Astrocyte of the spinal cord (primary cell): Measurements from ENCODE around the gene PPP4R3A.
"Not testable (repeated sequence)": the region's sequence is repeated elsewhere in the genome, so short reads cannot be mapped to it uniquely, and the experiment has no call there.

Source experiments
- DNase-seq: peaks from one replicate; pipeline ENCODE4 v3.0.0; 2011; ENCODE audit warnings: low read depth, low spot score
- H3K4me3 ChIP-seq: 2 replicates; pipeline ENCODE4 v1.5.1; 2011; ENCODE audit warnings: low read depth, mild to moderate bottlenecking, low read length, moderate library complexity
- in situ Hi-C: cut with HindIII; loops from 2 replicates; pipeline ENCODE4 v1.10.0; 2017; ENCODE audit warnings: low sequenced_read_pairs
- TF ChIP-seq, protein P1 (sequence below): IDR thresholded peaks from 2 replicates; pipeline ENCODE4 v1.5.1; 2012; ENCODE audit warnings: low read depth, mild to moderate bottlenecking, low read length, inconsistent platforms

Gene PPP4R3A

GRCh38 chr14:91536327-91536726 is 26.2 kb upstream of the PPP4R3A start:
- TF ChIP-seq, protein P1, sequence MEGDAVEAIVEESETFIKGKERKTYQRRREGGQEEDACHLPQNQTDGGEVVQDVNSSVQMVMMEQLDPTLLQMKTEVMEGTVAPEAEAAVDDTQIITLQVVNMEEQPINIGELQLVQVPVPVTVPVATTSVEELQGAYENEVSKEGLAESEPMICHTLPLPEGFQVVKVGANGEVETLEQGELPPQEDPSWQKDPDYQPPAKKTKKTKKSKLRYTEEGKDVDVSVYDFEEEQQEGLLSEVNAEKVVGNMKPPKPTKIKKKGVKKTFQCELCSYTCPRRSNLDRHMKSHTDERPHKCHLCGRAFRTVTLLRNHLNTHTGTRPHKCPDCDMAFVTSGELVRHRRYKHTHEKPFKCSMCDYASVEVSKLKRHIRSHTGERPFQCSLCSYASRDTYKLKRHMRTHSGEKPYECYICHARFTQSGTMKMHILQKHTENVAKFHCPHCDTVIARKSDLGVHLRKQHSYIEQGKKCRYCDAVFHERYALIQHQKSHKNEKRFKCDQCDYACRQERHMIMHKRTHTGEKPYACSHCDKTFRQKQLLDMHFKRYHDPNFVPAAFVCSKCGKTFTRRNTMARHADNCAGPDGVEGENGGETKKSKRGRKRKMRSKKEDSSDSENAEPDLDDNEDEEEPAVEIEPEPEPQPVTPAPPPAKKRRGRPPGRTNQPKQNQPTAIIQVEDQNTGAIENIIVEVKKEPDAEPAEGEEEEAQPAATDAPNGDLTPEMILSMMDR = no peak
- no peak overlapping the region for H3K4me3 ChIP-seq
- in situ Hi-C loops = no loop called here
- no peak for DNase-seq

DNA sequence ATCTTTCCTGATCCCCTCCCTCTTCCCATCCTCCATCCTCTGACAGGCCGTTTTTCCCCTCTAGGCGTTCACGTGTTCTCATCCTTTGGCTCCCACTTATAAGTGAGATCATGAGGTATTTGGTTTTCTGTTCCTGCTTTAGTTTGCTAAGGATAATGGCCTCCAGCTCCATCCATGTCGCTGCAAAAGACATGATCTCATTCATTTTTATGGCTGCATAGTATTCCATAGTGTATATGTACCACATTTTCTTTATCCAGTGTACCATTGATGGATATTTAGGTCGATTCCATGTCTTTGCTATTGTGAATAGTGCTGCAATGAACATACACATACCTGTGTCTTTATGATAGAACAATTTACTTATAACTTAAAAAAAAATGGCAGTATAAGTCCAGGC is 23.9 kb upstream of the PPP4R3A start:
- DNase-seq, in situ Hi-C loops, H3K4me3 ChIP-seq: not testable (repeated sequence)

DNA sequence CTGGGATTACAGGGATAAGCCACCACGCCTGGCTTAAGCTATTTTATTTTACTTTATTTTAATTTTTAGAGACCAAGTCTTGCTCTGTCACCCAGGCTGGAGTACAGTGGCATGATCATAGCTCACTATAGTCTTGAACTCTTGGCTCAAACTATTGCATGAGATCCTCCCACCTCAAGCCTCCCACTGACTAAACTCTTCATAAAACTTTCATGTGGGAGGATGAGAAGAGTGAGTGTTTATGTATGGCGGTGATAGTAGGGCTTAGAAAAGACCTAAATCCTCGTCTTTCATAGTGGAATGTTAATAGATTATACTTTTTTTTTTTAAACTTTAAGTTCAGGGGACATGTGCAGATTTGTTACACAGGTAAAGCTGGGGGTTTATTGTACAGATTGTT is 23.5 kb upstream of the PPP4R3A start:
- H3K4me3 ChIP-seq = no peak overlapping the region
- TF ChIP-seq, protein P1 = no peak
- in situ Hi-C loops = no loop called here

GRCh38 chr14:91523972-91524371 is 13.9 kb upstream of the PPP4R3A start:
- in situ Hi-C loops = no loop called here
- TF ChIP-seq, protein P1 = no peak
- no peak for DNase-seq
- H3K4me3 ChIP-seq = no peak overlapping the region

More for the DNA sequence above, 23.5 kb upstream of the PPP4R3A start:
- DNase-seq = no peak

DNA sequence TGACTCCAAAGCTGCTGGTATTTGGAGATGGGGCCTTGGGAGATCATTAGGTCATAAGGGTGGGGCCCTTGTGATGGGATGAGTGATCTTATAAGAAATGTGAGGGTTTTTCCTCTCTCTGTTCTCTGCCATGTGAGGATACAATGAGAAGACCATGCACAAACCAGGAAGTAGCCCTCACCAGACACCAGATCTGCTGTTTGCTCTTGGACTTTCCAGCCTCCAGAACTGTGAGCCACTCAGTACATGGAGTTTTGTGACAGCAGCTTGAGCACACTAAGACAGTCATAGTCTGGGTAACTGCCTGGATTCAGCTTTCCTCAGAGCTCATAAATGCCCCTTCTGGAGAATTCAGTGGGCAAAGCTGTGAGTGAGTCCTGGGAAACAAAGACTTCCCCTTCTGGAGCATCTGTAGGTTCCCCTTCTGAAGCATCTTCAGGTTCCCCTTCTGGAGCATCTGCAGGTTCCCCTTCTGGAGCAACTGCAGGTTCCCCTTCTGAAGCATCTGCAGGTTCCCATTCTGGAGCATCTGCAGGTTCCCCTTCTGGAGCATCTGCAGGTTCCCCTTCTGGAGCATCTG is 11.0 kb upstream of the PPP4R3A start:
- TF ChIP-seq, protein P1 = no peak
- in situ Hi-C loops = no loop called here
- no peak for DNase-seq
- H3K4me3 ChIP-seq = no peak overlapping the region

DNA sequence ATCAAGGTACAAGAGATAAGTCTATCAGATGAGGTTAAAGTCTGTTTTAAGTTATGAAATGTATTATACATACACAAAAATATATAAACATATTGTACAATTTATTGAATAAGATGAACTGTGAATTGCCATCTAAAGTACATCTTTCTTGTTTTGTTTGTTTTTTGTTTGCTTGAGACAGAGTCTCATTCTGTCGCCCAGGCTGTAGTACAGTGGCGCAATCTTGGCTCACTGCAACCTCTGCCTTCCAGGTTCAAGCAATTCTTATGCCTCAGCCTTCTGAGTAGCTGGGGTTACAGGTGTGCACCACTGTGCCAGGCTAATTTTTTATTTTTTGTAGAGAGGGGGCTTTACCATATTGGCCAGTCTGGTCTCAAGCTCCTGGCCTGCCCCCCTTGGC is 10.0 kb upstream of the PPP4R3A start:
- TF ChIP-seq, protein P1 = no peak
- in situ Hi-C loops = no loop called here
- no peak overlapping the region for H3K4me3 ChIP-seq

GRCh38 chr14:91519239-91520036 is 9.3 kb upstream of the PPP4R3A start:
- H3K4me3 ChIP-seq = no peak overlapping the region
- in situ Hi-C loops = no loop called here
- TF ChIP-seq, protein P1 = no peak
- DNase-seq = no peak

More for the DNA sequence above, 10.0 kb upstream of the PPP4R3A start:
- DNase-seq = no peak
